ENCODE data around the gene NRDC.

Gene NRDC, protein sequence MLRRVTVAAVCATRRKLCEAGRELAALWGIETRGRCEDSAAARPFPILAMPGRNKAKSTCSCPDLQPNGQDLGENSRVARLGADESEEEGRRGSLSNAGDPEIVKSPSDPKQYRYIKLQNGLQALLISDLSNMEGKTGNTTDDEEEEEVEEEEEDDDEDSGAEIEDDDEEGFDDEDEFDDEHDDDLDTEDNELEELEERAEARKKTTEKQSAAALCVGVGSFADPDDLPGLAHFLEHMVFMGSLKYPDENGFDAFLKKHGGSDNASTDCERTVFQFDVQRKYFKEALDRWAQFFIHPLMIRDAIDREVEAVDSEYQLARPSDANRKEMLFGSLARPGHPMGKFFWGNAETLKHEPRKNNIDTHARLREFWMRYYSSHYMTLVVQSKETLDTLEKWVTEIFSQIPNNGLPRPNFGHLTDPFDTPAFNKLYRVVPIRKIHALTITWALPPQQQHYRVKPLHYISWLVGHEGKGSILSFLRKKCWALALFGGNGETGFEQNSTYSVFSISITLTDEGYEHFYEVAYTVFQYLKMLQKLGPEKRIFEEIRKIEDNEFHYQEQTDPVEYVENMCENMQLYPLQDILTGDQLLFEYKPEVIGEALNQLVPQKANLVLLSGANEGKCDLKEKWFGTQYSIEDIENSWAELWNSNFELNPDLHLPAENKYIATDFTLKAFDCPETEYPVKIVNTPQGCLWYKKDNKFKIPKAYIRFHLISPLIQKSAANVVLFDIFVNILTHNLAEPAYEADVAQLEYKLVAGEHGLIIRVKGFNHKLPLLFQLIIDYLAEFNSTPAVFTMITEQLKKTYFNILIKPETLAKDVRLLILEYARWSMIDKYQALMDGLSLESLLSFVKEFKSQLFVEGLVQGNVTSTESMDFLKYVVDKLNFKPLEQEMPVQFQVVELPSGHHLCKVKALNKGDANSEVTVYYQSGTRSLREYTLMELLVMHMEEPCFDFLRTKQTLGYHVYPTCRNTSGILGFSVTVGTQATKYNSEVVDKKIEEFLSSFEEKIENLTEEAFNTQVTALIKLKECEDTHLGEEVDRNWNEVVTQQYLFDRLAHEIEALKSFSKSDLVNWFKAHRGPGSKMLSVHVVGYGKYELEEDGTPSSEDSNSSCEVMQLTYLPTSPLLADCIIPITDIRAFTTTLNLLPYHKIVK

DNA sequence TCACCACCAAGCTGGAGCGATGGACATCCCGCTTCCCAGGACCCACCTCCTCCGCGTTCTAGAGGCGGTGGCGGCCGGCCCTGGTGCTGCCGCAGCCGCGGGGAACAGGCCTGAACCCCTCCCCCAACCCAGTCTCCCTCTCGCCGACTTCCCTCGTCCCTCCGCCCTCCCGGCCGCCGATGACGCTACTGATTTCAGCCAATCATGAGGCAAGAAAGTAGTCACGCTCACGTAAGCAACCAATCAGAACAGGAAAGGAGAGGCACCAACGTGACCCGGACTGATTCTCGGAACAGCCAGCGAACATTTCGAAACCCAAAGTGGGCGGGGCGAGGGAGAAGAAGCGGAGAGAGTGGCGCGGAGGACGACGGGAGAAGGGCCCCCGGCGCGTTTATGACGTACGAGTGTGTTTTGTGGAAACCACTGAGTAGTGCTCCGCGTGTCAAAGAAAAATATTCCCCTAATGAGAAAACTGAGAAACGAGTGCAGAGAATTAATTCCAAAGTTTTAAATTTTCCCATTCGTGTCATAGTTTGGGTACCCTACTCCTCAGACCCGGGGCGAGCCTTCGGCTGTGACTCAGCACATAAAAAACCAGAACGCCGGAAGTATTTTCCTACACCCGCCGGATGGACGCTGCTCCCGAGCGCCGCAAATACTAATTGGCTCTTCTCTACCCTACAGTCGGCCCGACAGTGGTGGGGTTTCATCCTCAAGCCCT, at the start of gene NRDC:
TSS of gene NRDC (minus strand) at position 112 of the 721 bp plus-strand sequence. CDS start 112 bp downstream, outside the sequence.
- DNase-seq (ENCODE audit: low spot score) = peak; percentile 99

DNA sequence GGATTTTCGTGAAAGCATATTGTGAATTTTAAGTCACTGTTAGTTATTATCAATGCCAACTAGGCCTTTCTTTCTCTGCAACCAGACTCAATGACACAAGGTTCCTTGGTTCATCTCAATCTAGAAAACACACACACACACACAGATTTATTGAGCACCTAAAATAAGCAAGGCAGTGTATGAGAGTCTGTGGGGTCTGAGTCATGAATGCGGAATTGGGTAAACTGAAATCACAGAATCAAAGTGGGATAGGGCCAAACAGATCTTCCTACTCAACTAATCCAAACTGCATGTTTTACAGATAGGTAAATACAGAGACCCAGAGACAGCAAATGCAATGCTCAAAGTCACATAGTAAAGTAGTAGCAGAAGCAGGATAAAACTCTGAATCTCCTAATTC, 48.5 kb upstream of the NRDC start:
- DNase-seq (ENCODE audit: low spot score) = no peak

DNA sequence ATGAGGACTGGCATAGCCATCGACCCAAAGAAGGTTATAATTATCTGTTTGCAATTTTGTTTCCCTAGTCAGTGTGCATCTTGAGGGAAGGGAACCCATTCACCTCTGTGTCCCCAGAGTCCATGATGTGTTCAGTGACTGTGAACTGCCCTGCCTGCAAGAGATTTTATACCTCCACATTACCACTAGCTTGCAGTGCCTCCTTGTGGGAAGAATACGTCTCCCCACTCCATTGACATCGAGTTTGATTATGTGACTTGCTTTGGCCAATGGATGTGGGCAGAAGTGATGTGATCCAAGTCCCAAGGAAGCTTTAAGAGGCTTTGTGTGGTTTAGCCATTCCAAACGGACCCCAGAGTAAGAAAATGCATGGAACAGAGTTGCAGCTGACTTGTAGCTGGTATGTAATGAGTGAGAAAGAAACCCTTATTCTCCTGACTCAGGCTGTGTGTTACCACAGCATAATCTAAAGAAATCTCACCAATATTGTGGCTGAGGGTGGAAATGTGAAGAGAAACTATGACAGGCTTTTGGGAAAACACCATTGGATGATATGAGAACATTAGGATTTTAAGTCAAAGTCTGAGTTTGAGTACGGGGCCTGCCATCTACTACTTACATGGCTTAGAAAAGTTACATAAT, 47.8 kb upstream of the NRDC start:
- peak; percentile 54 for DNase-seq (ENCODE audit: low spot score)

DNA sequence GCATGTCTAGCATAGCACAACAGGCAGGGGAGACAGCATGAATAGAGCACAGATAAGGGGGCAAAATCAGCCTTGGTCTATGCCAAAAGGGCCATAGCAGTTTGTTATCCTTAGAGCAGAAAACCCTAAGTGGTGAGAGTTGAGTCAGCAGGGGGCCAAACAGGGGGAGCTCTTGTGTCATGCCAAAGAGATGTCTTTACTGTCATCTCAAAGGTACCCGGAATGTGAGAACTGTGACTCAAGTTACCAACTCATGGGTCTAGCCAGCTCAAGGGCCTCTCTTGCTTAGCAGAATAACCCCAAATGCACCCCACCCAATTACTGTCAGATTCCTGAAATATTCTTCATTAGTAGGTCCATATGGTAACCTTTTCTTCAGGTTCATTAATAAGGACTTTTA, 45.9 kb upstream of the NRDC start:
- DNase-seq (ENCODE audit: low spot score) = no peak

DNA sequence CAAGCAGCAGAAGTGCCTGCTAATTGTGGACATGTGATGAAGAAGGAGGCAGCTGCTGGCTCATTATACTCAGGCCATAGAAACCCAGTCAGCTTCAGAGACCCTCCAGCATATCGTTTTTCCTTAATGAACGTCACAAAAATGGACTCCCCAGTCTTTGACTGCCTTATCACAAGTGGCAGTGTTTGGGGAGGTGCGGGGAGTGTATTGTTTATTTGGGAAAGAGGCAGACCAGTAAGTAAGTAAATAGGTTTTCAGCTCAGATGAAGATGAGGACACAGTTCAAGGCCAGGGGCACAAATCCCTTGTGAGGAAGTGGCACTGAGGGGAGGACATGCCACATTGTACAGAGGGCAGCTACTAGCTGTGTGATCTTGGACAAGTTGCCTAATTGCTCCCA, 43.5 kb upstream of the NRDC start:
- no peak for DNase-seq (ENCODE audit: low spot score)

DNA sequence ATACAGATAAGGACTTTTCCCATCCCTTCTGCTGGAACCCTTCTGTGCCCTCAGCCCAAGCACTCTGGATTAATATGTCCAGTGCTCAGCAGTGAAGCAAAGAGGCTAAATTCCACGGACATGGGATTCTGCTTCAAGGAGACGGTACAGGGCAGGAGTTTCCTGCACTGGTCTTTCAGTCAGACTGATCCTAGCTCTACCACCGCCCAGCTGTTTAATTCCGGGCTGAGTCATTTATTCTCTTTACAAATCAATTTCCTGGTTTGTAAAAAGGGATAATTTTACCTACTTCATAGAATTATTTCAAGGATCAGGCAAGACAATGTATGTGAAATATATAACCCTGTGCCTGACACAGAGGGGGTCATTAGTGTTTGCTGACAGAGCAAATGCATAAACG, 41.6 kb upstream of the NRDC start:
- DNase-seq (ENCODE audit: low spot score) = no peak

DNA sequence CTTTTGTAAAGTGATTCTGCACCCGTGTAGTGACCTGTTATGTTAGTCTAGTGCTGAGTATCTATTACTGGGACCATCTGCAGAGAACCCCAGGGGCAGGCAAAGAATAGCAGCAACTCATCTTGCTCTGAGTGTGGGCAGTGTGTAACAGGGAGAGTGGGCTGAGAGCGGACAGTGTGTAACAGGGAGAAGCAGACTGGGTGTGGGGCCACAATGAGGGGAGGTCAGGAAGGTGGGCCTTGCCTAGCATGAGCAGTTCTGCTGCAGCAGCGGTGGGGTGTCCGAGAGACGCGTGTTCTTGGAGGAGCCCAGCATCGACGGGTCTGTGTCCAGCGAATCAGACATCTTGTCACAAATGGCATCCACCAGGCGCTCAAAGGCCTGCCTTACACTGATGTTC, 41.2 kb upstream of the NRDC start:
- DNase-seq (ENCODE audit: low spot score) = no peak

DNA sequence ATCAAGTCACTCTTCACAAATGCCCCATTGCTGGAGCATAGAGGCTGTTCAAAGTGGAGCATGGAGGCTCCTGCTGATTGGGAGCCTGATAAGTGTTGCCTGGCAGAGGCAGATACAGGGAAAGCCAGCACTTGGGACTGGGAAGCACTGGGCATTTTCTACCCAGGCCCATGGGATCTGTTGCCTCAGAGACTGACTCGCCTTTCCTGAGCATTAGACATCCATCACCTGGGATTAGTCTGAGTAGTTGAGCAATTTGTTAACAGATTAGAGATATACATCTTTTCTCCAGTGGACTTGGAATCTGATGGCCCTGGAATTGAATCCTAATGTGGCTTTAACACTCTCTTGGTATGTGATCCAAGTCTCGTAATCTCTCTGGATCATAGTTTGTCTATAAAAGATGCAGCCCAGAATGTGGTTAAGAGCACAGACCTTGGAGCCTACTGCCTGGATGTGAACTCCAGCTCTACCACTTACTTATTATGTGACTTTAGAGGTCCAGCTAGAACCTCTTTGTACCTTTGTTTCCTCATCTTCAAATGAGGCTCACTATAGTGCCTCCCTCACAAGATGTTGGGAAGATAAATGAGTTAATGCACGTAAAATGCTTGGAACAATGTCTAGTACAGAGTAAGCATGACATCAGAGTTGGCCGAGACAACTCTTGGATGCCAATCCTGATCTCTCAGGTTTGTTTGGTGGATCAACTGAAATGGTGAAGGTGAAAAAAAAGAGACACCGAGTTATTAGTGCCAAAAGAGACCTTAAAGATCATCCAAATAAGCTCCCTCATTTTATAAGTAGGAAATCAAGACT, 38.3 kb upstream of the NRDC start:
- no peak for DNase-seq (ENCODE audit: low spot score)

DNA sequence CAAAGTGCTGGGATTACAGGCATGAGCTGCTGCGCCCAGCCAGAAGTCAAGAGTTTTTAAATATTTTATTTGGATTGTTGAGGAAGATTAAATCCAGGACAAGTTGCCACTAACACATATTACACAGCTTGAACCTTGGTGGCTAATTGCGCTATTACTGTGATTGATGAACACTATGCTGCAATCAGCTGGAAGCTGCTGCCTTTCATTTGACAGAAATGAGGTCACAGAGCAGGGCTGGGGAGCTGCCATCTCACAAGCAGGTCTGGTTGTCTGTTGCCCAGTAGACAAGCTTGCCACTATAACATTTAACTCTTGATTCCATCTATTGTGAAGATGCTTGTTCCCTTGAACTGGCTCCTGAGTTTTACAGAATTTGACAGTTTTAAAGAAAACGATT, 37.4 kb upstream of the NRDC start:
- DNase-seq (ENCODE audit: low spot score) = no peak

DNA sequence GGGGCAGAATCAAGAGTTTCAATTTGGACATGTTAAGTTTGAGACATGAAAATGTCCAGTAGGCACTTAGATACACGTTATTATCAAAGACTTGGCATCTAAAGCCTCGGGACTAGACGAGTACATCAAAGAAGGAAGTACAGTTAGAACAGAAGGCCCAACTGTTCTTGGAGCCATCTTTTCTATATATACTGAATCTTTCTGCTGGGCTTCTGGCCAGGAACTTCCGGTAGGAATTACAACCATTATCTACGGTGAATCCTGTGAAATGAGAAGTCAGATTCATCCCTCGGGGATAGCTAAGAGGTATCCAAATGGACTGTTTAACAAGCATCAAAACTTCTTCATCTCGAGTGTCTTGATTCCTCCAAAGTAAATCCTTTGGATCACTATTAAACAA, 34.4 kb upstream of the NRDC start:
- DNase-seq (ENCODE audit: low spot score) = no peak

DNA sequence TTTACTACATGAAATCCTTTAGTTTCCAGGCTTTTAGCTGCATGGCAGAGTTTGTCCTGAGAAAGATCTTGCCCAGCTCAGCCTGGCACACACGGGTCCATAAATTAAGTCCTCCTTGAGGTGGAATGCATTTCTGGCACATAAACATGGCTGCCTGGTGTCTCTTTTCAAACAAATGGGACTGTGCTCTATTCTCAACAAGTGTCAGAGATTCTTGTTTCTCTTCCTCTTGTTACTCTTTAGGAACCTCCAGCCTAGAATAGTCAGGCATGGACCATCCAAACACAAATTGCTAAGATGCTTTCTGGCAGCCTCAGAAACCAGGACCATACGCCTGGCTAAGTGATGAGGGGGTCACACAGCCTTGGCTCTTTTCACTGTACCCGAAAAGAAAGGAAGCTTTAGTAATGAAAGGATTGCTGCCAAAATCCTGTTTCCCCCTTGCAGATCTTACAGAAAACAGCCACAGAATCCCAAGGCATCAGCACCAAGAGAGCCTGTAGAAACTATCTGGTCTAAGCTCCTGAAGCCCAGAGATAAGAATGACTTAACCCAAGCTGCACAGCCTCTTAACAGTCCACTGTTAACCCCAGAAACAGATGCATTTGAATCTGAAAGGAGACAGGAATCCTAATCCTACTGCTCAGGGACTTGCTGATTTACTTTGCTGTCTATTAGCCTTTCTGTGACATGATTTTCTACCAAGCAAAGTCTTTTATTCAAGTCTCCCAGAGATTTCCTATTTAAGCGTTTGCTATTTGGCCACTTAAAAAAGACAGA, 31.9 kb upstream of the NRDC start:
- no peak for DNase-seq (ENCODE audit: low spot score)

DNA sequence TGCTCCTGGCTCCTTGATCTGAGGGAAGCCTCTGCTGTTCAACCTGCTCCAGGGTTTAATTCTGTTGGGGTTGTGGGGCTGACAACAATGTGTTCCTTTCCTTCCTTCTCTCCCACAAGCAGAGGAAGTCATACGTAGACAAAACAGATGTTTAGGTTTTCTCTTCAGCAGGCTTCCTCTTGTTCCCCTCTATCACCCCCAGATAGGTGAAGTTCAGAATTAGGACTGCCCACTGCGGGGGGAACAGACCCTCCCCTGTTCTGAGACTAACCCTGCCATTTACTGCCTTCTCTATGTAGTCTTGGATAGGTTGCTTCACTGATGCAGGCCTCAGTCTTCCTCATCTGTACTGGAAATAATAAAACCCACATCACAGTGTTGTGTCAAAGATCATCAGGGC, 30.0 kb upstream of the NRDC start:
- DNase-seq (ENCODE audit: low spot score) = no peak

DNA sequence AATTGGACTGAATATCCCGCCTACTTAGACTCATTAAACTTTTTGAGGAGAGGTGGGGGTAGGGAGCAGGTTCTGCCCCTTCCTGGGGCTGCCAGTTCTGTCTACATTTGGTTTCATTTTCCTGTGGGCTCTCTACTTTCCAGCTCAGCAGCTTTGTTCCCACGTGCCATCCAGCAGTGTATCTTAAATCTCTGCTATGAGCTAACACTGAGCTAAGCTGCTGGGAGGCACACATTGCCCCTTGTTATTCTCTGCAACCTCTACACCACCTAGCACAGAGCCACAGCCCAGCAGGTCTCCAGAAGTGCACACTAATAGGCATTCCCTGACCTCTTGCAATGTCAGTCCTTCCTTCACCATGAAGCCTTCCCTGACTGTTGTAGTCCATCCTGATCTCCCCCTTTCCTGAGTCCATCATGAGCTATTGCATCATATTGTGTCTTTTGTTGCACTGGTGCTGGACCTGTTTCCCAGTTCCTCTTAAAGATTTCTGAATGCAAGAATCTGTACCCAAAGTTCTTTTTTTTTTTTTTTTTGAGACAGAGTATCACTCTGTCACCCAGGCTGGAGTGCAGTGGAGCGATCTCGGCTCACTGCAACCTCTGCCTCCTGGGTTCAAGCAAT, 28.7 kb upstream of the NRDC start:
- no peak for DNase-seq (ENCODE audit: low spot score)

DNA sequence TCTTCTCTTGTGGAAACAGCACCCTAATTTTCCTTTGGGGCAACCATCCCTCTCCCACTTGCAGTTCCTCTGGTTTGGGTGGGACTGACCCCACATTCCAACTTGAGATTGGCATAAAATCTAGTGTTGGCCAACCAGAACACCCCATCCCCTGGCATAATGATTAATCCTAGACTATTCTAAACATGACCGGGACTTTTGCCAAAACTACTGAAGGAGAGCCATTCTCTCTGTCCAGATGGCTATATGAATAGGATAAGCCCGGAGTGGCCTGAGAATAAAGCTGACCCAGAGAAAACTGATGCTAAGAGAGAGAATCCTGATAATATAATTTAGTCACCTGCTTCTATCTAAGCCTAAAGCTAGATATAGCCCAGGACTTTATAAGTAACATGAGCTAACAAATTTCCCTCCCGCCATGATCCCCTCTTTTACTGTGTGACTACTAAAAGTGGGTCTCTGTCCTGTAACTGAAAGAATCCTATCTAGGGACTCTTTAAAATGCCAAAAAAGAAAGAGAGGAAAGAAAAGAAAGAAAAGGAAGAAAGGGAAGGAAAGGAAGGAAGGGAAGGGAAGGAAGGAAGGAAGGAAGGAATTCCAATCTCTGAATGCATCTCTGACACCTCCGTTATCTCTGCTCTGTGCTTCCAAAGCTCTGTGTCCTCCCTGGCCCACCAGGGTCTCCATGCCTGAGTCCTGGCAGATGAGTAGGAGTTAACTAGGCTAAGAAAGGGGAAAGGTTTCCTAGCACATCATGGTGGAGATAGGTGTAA, 28.0 kb upstream of the NRDC start:
- DNase-seq (ENCODE audit: low spot score) = no peak

DNA sequence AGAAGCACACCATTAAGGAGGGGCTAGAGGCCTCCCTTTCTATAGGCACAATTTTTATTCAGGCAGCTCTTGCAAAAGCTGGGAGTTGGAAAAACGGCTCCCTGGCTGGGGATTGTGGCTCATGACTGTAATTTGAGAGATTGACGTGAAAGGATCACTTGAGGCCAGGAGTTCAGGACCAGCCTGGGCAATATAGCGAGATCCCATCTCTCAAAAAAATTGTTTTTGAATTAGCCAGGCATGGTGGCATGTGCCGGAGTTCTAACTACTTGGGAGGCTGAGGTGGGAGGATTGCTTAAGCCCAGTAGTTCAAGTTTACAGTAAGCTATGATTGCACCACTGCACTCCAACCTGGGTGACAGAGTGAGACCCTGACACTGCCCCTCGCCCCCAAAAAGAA, 23.9 kb upstream of the NRDC start:
- no peak for DNase-seq (ENCODE audit: low spot score)

DNA sequence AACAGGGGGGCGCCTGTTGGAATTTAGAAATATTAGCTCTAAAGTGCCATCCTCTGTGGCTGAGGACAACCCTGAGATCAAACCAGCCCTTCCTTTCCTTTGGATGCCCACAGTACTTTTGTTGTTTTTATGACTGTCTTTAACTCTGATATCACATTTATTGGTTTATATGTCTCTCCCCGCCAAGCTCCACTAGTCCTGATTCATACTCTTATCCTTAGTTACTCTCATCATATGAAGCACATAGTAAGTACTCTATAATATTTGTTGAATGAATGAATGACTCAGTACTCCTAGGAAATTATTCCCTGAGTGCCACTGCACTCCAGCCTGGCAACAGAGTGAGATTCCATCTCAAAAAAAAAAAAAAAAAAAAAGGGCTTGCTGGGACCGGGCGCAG, 22.6 kb upstream of the NRDC start:
- DNase-seq (ENCODE audit: low spot score) = no peak

DNA sequence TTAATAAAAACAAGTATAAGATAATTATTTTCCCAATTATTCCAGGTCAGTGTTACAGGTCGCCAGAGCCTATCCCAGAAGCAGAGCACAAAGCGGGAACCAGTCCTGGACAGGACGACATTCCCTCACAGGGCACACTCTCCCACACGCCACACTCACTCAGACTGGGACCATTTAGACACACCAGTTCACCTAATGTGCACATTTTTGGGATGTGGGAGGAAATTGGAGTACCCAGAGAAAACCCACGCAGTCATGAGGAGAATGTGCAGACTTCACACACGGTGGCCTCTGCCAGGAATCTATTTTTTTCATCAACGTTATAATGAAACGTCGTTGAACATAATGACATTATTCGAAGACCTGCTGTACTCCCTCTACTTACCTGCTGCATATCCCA, 20.5 kb upstream of the NRDC start:
- no peak for DNase-seq (ENCODE audit: low spot score)

DNA sequence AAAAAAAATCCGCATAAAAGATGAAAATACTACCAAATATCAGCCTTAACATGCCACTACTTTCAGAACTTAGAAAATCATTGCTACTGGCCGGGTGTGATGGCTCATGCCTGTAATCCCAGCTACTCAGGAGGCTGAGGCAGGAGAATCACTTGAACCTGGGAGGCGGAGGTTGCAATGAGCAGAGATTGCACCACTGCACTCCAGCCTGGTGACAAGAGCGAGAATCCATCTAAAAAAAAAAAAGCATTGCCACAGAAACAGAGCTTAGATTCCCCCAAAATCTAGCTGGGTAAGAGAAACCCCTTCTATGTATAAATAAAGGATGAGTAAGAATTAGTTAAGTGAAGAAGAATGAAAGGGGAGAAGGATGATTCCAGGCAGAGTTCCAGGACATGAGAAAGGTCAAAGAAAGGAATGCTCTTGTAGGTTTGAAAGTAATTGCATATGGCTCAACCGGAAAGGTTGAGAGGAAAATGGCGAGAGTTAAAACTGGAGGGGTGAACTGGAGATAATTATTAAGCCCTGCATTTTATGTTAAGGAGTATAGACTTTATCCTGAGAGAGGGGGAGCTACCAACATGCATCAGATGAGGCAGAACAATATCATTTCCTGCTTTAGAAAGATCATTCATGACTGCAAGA, 19.7 kb upstream of the NRDC start:
- DNase-seq (ENCODE audit: low spot score) = peak; percentile 59
